Lower lobe of right lung (tissue), 2 donors: ENCODE measurements around the gene SELENOO. TPM values are rescaled to one million over a fixed set of nuclear protein-coding genes. Genes with fewer than 3 reads are reported as not detected.

Experiments
- ATAC-seq, 2 donors: fragments of 200-7000 bp; cut with Tn5 transposase; one replicate each; pipeline ENCODE4 v1.9.1; 2020 to 2022; ENCODE audit warnings: mild to moderate bottlenecking in 2 of 2, moderate library complexity in 2 of 2
- DNase-seq: peaks from one replicate; pipeline ENCODE4 v3.0.0-alpha.2; 2020
- H3K27ac ChIP-seq: fragments of 200-600 bp; one replicate; pipeline ENCODE4 v1.8.0; 2022
- H3K27me3 ChIP-seq: fragments of 200-600 bp; one replicate; pipeline ENCODE4 v1.8.0; 2022; ENCODE audit warnings: low read depth
- H3K36me3 ChIP-seq: fragments of 200-600 bp; one replicate; pipeline ENCODE4 v1.8.0; 2022; ENCODE audit warnings: mild to moderate bottlenecking
- H3K4me1 ChIP-seq: fragments of 200-600 bp; one replicate; pipeline ENCODE4 v1.8.0; 2022
- H3K4me3 ChIP-seq: fragments of 200-600 bp; one replicate; pipeline ENCODE4 v1.8.0; 2022; ENCODE audit warnings: mild to moderate bottlenecking
- H3K9me3 ChIP-seq: fragments of 200-600 bp; one replicate; pipeline ENCODE4 v1.8.0; 2022
- intact Hi-C: fragments of 100-400 bp; cut with DNase I; formaldehyde crosslinking; loops from one replicate; pipeline ENCODE4 v1.11.0; 2022
- total RNA-seq: library from RNA; stranded (reverse); fragmentation: NEBNext Ultra II Directional; extraction: Animal tissue kit (Norgen Biotek cat#: 25700); gene quantifications from one replicate; pipeline ENCODE4 v1.2.1, GENCODE V29; 2021
- TF ChIP-seq, protein P1 (sequence below): fragments of 200-600 bp; IDR thresholded peaks from one replicate; pipeline ENCODE4 v1.8.0; 2022; ENCODE audit warnings: antibody characterized with exemption, mild to moderate bottlenecking
- donor health status: DM: no; HTN: yes; CAD: no; lungs with severe emphysema.

Gene SELENOO
- total RNA-seq, 1 donor from 2014 or later, result 18.7 TPM

DNA sequence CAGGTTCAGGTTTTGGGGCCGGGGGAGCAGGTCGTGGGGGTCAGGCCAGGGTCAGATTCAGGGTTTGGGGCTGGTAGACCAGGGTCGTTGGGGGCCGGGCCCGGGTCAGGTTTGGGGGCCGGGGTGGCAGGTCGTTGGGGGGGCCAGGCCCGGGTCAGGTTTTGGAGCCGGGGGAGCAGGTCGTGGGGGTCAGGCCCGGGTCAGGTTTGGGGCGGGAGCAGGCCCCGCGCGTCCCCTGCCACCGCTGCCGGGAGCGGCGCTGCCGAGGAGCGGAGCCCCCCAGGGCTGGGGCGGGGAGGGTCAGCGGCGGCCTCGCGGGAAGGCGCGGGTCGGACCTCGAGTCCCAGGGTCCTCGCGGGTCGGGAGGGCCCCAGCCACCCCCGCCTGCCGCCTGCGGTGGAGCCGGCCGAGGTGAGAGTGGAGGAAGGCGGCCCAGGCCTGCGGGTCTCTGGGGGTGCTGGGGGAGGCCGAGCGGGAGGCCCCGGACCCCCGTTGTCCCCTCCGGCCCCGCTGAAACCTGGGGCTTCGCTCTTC lies 14.6 kb upstream of the SELENOO start:
- Histone ChIP-seq H3K4me1 (peaks cover 62% of the 10 kb centered on the region), H3K4me3 (peak overlapping the region; percentile 68), H3K9me3 (no peaks in the 10 kb centered on the region), H3K27ac (peak overlapping the region; percentile 72), H3K27me3 (no peaks in the 10 kb centered on the region), H3K36me3 (no peaks in the 10 kb centered on the region)
- DNase-seq (no peak), ATAC-seq (no peak)
- TF ChIP-seq, protein P1, sequence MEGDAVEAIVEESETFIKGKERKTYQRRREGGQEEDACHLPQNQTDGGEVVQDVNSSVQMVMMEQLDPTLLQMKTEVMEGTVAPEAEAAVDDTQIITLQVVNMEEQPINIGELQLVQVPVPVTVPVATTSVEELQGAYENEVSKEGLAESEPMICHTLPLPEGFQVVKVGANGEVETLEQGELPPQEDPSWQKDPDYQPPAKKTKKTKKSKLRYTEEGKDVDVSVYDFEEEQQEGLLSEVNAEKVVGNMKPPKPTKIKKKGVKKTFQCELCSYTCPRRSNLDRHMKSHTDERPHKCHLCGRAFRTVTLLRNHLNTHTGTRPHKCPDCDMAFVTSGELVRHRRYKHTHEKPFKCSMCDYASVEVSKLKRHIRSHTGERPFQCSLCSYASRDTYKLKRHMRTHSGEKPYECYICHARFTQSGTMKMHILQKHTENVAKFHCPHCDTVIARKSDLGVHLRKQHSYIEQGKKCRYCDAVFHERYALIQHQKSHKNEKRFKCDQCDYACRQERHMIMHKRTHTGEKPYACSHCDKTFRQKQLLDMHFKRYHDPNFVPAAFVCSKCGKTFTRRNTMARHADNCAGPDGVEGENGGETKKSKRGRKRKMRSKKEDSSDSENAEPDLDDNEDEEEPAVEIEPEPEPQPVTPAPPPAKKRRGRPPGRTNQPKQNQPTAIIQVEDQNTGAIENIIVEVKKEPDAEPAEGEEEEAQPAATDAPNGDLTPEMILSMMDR, result no peak
- intact Hi-C loops, result no loop called here

DNA sequence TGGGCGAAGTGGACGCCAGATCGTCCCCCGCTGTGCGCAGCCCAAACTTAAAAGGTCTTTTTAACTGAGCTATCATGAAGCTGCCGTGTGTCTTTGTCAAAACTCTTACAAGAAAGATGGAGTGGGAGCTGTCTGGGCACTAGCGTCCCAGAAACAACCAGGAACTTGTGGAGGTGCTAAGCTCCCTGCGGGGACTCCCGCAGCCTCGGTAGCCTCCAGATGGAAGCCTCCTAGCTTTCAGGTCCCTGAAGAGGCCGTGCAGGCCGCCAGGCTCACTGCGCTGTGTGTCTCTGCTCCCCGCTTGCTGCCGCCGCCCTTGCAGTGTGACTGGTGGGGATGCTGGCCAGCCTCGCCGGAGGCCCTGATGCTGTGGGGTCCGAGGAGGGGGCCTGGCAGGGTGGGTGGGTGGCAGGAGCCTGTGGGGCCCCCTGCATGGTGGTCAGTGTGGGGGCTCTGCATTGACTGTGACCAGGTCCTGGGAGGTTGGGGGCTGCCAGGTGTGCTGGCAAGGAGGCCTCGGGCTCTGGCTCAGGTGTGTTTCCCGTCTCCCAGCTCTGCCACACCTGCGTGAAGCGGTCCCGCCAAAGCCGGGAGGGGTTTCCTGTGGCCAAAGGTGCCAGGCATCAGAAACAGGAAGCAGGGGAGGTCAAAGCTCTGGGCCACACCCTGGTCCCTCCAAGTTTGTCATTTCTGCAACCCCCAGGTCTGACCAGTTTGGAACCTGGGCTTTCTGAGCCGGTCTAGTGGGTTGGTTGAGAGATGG lies 13.9 kb upstream of the SELENOO start:
- Histone ChIP-seq H3K4me1 (peaks cover 68% of the 10 kb centered on the region), H3K36me3 (no peaks in the 10 kb centered on the region), H3K27me3 (no peaks in the 10 kb centered on the region), H3K9me3 (no peaks in the 10 kb centered on the region), H3K4me3 (peak overlapping the region; percentile 68), H3K27ac (peak overlapping the region; percentile 72)
- intact Hi-C loops, result no loop called here
- ATAC-seq (no peak), DNase-seq (peak; percentile 51)
- TF ChIP-seq, protein P1, result no peak

DNA sequence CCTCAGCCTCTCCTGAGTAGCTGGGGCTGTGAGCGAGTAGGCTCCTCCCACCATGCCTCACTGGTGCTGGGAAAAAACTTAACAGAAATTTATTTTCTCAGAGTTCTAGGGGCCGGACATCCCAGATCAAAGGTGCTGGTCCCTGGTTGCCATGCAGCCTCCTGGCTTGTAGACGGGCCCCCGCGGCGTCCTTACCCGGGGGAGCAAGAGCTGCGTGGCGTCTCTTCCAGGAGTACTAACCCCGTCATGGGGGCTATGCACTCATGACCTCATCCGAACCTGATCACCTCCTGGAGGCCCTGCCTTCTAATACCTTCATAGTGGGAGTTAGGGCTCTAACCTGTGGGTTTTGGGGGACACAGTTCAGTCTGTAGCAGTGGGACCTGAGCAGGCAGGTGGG lies 12.5 kb upstream of the SELENOO start:
- Histone ChIP-seq H3K4me3 (no peak overlapping the region), H3K27me3 (no peaks in the 10 kb centered on the region), H3K36me3 (peaks cover 2% of the 10 kb centered on the region), H3K4me1 (peaks cover 79% of the 10 kb centered on the region), H3K27ac (no peak overlapping the region), H3K9me3 (no peaks in the 10 kb centered on the region)
- TF ChIP-seq, protein P1, result no peak
- ATAC-seq, result no peak
- intact Hi-C loops, result no loop called here
- peak; percentile 39 for DNase-seq

DNA sequence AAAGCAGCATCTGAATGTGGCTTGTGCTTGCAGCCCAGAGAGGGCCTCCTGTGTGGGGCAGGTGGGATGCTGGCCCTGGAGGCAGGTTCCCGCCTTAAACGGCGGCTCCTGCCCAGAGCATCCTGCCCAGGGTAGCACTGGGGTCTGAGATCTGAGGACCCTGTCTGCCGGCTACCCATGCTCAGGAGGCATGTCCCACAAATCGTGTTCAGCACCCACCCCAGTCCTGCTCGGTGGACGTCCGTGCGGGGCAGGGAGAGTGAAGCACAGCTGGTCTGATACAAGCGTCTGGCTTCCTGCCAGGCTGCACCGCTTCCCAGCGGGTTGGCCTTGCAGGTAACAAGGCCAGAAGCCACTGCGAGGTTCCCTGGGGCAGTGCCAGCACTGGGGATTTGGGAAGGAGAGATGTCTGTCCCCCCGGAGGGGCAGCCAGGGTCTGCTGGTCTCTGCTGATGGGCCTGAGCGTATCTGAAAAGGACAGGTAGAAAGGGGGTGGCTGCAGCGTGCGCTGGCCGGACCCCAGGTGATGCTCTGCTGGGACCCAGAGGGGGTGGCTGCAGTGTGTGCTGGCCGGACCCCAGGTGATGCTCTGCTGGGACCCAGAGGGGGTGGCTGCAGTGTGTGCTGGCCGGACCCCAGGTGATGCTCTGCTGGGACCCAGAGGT lies 11.5 kb upstream of the SELENOO start:
- TF ChIP-seq, protein P1, result no peak
- DNase-seq, result no peak
- Histone ChIP-seq H3K9me3 (no peaks in the 10 kb centered on the region), H3K4me1 (peaks cover 69% of the 10 kb centered on the region), H3K27me3 (no peaks in the 10 kb centered on the region), H3K27ac (peak overlapping the region; percentile 93), H3K36me3 (peaks cover 12% of the 10 kb centered on the region), H3K4me3 (peak overlapping the region; percentile 59)
- no peak for ATAC-seq
- intact Hi-C loops, result no loop called here

DNA sequence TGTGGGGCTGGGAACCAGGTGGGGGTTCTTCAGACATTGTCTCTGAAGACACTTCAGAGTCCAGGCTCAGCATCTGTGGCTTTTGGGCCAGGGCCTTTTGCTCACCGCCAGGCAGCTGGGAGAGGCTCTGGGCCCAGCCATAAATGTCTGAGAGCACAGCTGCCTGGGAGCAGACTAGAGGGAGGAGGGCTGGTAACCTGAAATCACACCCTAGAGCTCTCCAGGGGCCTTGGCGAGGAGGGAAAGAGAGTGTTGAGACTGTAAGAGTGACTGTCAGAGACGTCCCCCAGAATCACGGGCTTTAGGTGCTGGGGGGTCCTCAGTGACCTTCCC lies 11.0 kb upstream of the SELENOO start:
- TF ChIP-seq, protein P1, result no peak
- peaks cover 65% of the 10 kb centered on the region for H3K4me1 ChIP-seq
- H3K27ac ChIP-seq, result peak overlapping the region; percentile 93
- peaks cover 17% of the 10 kb centered on the region for H3K36me3 ChIP-seq
- no peaks in the 10 kb centered on the region for H3K27me3 ChIP-seq
- intact Hi-C loops, result no loop called here
- no peak for DNase-seq
- ATAC-seq, result peak in 1 of 2 donors; percentile 0
- H3K4me3 ChIP-seq, result peak overlapping the region; percentile 59
- no peaks in the 10 kb centered on the region for H3K9me3 ChIP-seq
